ENCODE measurements around the gene AMZ1.

GRCh38 chr7:2710901-2711551 lies 23.0 kb downstream of the AMZ1 start:
- TF ChIP-seq EZH2phosphoT487 (IDR thresholded peaks at IDR 0.05; ENCODE audit: insufficient read depth, low read depth) (no peak), EZH2 (IDR thresholded peaks at IDR 0.05; ENCODE audit: insufficient read depth, poor library complexity, severe bottlenecking) (no peak)
